ENCODE measurements around the gene COX18.

COX18 gene

GRCh38 chr4:73019462-73020047, 50.0 kb downstream of the COX18 start:
- Histone ChIP-seq H4K8ac (ENCODE audit: low read depth, low read length) (no peak overlapping the region), H3K4me1 (ENCODE audit: control insufficient read depth, low read depth, low read length) (no peaks in the 10 kb centered on the region), H3K4ac (ENCODE audit: low read depth, low read length) (no peak overlapping the region), H2BK15ac (replicated peaks; ENCODE audit: low read depth) (no peak overlapping the region), H3K23ac (ENCODE audit: low read length) (no peak overlapping the region), H3K4me2 (ENCODE audit: low read length) (no peak overlapping the region), H2BK120ac (ENCODE audit: low read depth, low read length) (no peak overlapping the region), H3K9ac (ENCODE audit: low read length) (no peak overlapping the region), H2AK5ac (ENCODE audit: low read length) (no peak overlapping the region), H2BK5ac (ENCODE audit: low read length) (no peak overlapping the region), H3K27ac (ENCODE audit: low read depth, low read length) (no peak overlapping the region), H3K79me2 (ENCODE audit: control insufficient read depth, insufficient read depth, low read length) (no peaks in the 10 kb centered on the region), H3K56ac (ENCODE audit: low read length) (no peak overlapping the region), H4K5ac (ENCODE audit: low read length) (no peak overlapping the region), H3K36me3 (ENCODE audit: control insufficient read depth, insufficient read depth, low read length) (no peaks in the 10 kb centered on the region), H3K18ac (ENCODE audit: low read length) (no peak overlapping the region), H3K27me3 (ENCODE audit: insufficient read depth, low read length, poor library complexity) (no peaks in the 10 kb centered on the region), H3K4me3 (ENCODE audit: low read length) (no peak overlapping the region), H3K79me1 (ENCODE audit: low read length) (no peaks in the 10 kb centered on the region)
- DNase-seq, result peak; percentile 36
- no CpG with 5 or more reads among the region's 3 CpGs for WGBS (ENCODE audit: extremely low coverage, insufficient coverage, low lambda C conversion rate)

DNA sequence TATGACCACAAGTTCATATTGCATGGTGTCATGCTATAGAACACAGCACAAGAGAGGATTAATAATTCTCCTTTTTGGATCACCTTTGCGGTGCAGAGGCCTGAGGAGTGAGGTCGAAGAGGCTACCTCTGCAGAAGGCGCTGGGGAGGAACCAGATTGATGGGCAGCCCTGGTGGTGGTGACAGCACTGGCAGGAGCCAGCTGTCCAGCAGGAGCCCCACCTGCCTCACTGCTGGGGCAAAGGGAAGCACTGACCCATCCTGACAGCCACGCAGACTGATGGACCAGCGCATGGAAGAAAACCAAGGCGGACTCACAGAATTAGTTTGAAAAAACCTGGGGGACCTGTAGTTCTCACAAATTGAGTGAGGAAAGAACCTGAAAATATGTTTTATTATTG, 50.9 kb downstream of the COX18 start:
- no peaks in the 10 kb centered on the region for H3K36me3 ChIP-seq (ENCODE audit: control insufficient read depth, insufficient read depth, low read length)
- H3K4me2 ChIP-seq (ENCODE audit: low read length), result no peak overlapping the region
- no peak overlapping the region for H2AK5ac ChIP-seq (ENCODE audit: low read length)
- no peak overlapping the region for H3K4ac ChIP-seq (ENCODE audit: low read depth, low read length)
- H2BK120ac ChIP-seq (ENCODE audit: low read depth, low read length), result no peak overlapping the region
- no CpG with 5 or more reads among the region's 6 CpGs for WGBS (ENCODE audit: extremely low coverage, insufficient coverage, low lambda C conversion rate)
- no peak overlapping the region for H3K56ac ChIP-seq (ENCODE audit: low read length)
- H3K23ac ChIP-seq (ENCODE audit: low read length), result no peak overlapping the region
- H3K9ac ChIP-seq (ENCODE audit: low read length), result no peak overlapping the region
- H3K4me3 ChIP-seq (ENCODE audit: low read length), result no peak overlapping the region
- no peak overlapping the region for H3K18ac ChIP-seq (ENCODE audit: low read length)
- H2BK5ac ChIP-seq (ENCODE audit: low read length), result no peak overlapping the region
- no peak overlapping the region for H4K8ac ChIP-seq (ENCODE audit: low read depth, low read length)
- H3K4me1 ChIP-seq (ENCODE audit: control insufficient read depth, low read depth, low read length), result no peaks in the 10 kb centered on the region
- H3K79me1 ChIP-seq (ENCODE audit: low read length), result no peaks in the 10 kb centered on the region
- H3K79me2 ChIP-seq (ENCODE audit: control insufficient read depth, insufficient read depth, low read length), result no peaks in the 10 kb centered on the region
- H3K27ac ChIP-seq (ENCODE audit: low read depth, low read length), result no peak overlapping the region
- H3K27me3 ChIP-seq (ENCODE audit: insufficient read depth, low read length, poor library complexity), result no peaks in the 10 kb centered on the region
- no peak overlapping the region for H2BK15ac ChIP-seq (replicated peaks; ENCODE audit: low read depth)
- no peak overlapping the region for H4K5ac ChIP-seq (ENCODE audit: low read length)
- DNase-seq, result no peak

GRCh38 chr4:73013310-73013709, 56.2 kb downstream of the COX18 start:
- no CpG with 5 or more reads among the region's 1 CpG for WGBS (ENCODE audit: extremely low coverage, insufficient coverage, low lambda C conversion rate)
- Histone ChIP-seq H3K79me1 (ENCODE audit: low read length) (no peaks in the 10 kb centered on the region), H3K9ac (ENCODE audit: low read length) (no peak overlapping the region), H3K4me2 (ENCODE audit: low read length) (no peak overlapping the region), H4K8ac (ENCODE audit: low read depth, low read length) (no peak overlapping the region), H3K27me3 (ENCODE audit: insufficient read depth, low read length, poor library complexity) (no peaks in the 10 kb centered on the region), H2BK5ac (ENCODE audit: low read length) (no peak overlapping the region), H3K4me1 (ENCODE audit: control insufficient read depth, low read depth, low read length) (no peaks in the 10 kb centered on the region), H2BK120ac (ENCODE audit: low read depth, low read length) (no peak overlapping the region), H2BK15ac (replicated peaks; ENCODE audit: low read depth) (no peak overlapping the region), H3K79me2 (ENCODE audit: control insufficient read depth, insufficient read depth, low read length) (no peaks in the 10 kb centered on the region), H3K18ac (ENCODE audit: low read length) (no peak overlapping the region), H2AK5ac (ENCODE audit: low read length) (no peak overlapping the region), H3K4me3 (ENCODE audit: low read length) (no peak overlapping the region), H3K36me3 (ENCODE audit: control insufficient read depth, insufficient read depth, low read length) (no peaks in the 10 kb centered on the region), H3K23ac (ENCODE audit: low read length) (no peak overlapping the region), H3K4ac (ENCODE audit: low read depth, low read length) (no peak overlapping the region), H4K5ac (ENCODE audit: low read length) (no peak overlapping the region), H3K27ac (ENCODE audit: low read depth, low read length) (no peak overlapping the region), H3K56ac (ENCODE audit: low read length) (no peak overlapping the region)
- DNase-seq, result no peak

GRCh38 chr4:73012673-73013072, 56.8 kb downstream of the COX18 start:
- Histone ChIP-seq H3K79me1 (ENCODE audit: low read length) (no peaks in the 10 kb centered on the region), H3K36me3 (ENCODE audit: control insufficient read depth, insufficient read depth, low read length) (no peaks in the 10 kb centered on the region), H2BK5ac (ENCODE audit: low read length) (no peak overlapping the region), H3K4me1 (ENCODE audit: control insufficient read depth, low read depth, low read length) (no peaks in the 10 kb centered on the region), H3K23ac (ENCODE audit: low read length) (no peak overlapping the region), H3K4me2 (ENCODE audit: low read length) (no peak overlapping the region), H3K79me2 (ENCODE audit: control insufficient read depth, insufficient read depth, low read length) (no peaks in the 10 kb centered on the region), H2AK5ac (ENCODE audit: low read length) (no peak overlapping the region), H3K18ac (ENCODE audit: low read length) (no peak overlapping the region), H3K9ac (ENCODE audit: low read length) (no peak overlapping the region), H3K27me3 (ENCODE audit: insufficient read depth, low read length, poor library complexity) (no peaks in the 10 kb centered on the region), H3K56ac (ENCODE audit: low read length) (no peak overlapping the region), H3K4ac (ENCODE audit: low read depth, low read length) (no peak overlapping the region), H3K4me3 (ENCODE audit: low read length) (no peak overlapping the region), H2BK120ac (ENCODE audit: low read depth, low read length) (no peak overlapping the region), H4K8ac (ENCODE audit: low read depth, low read length) (no peak overlapping the region), H4K5ac (ENCODE audit: low read length) (no peak overlapping the region), H2BK15ac (replicated peaks; ENCODE audit: low read depth) (no peak overlapping the region), H3K27ac (ENCODE audit: low read depth, low read length) (no peak overlapping the region)
- no peak for DNase-seq
- WGBS (ENCODE audit: extremely low coverage, insufficient coverage, low lambda C conversion rate), result no CpG with 5 or more reads among the region's 4 CpGs

- Histone ChIP-seq H3K4me3 (ENCODE audit: low read length) (no peak overlapping the region), H2BK5ac (ENCODE audit: low read length) (no peak overlapping the region), H2AK5ac (ENCODE audit: low read length) (no peak overlapping the region), H3K27me3 (ENCODE audit: insufficient read depth, low read length, poor library complexity) (no peaks in the 10 kb centered on the region), H3K23ac (ENCODE audit: low read length) (no peak overlapping the region), H4K5ac (ENCODE audit: low read length) (no peak overlapping the region), H3K9ac (ENCODE audit: low read length) (no peak overlapping the region), H3K79me2 (ENCODE audit: control insufficient read depth, insufficient read depth, low read length) (no peaks in the 10 kb centered on the region), H3K56ac (ENCODE audit: low read length) (no peak overlapping the region), H2BK15ac (replicated peaks; ENCODE audit: low read depth) (no peak overlapping the region), H3K4me1 (ENCODE audit: control insufficient read depth, low read depth, low read length) (no peaks in the 10 kb centered on the region), H3K79me1 (ENCODE audit: low read length) (no peaks in the 10 kb centered on the region), H3K36me3 (ENCODE audit: control insufficient read depth, insufficient read depth, low read length) (no peaks in the 10 kb centered on the region), H4K8ac (ENCODE audit: low read depth, low read length) (no peak overlapping the region), H3K4ac (ENCODE audit: low read depth, low read length) (no peak overlapping the region), H3K27ac (ENCODE audit: low read depth, low read length) (no peak overlapping the region), H3K4me2 (ENCODE audit: low read length) (no peak overlapping the region), H3K18ac (ENCODE audit: low read length) (no peak overlapping the region), H2BK120ac (ENCODE audit: low read depth, low read length) (no peak overlapping the region)
- DNase-seq, result no peak
- no CpG with 5 or more reads among the region's 4 CpGs for WGBS (ENCODE audit: extremely low coverage, insufficient coverage, low lambda C conversion rate)
Observed at GRCh38 chr4:73011629-73011985, 57.9 kb downstream of the COX18 start.
